CD4-positive, alpha-beta T cell treated with Interleukin-6 for 4 hours (primary cell): ENCODE measurements around the gene ATRIP.

Experiments used
- DNase-seq: peaks from one replicate; pipeline ENCODE4 v3.0.0-alpha.2; 2020; ENCODE audit warnings: mixed read lengths

Gene ATRIP

GRCh38 chr3:48410205-48411040 is 36.1 kb upstream of the ATRIP start:
- no peak for DNase-seq

GRCh38 chr3:48411041-48411588 is 35.4 kb upstream of the ATRIP start:
- DNase-seq, result no peak

DNA sequence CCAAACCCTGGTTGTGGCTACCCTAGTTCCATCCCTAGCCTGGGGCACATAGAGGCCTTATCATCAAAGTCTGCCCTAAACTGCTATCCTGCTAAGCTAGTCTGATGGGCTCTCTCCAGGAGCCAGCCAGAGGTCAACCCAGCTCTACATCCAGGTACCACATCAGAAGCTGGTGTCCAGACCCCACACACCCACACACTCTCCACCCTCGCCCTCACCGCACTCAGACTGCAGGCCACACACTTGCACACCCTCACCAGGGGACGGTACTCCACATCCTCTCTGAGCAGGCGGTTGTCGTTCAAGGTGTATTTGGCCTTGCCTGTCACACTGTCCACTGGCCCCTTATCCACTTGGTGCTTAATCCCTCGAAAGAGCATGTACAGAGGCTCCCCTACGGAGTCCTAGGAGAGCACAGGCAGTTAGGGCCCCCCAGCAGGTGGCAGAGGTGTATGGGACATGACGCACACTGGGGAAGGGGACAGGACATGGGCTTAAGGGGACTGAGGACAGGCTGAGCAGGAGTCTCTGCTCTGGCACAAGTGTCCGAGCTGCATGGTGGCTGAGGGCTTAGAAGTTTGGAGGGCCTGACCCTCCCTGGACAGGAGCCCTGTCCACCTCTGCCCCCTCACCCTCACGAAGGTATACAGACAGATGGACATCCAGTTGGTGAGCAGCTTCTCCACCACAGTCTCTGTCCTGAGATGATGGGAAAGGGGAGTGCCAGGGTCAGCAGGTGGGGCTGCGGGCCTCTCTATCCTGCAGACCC is 34.7 kb upstream of the ATRIP start:
- DNase-seq, result no peak

GRCh38 chr3:48412375-48413001 is 34.0 kb upstream of the ATRIP start:
- no peak for DNase-seq

DNA sequence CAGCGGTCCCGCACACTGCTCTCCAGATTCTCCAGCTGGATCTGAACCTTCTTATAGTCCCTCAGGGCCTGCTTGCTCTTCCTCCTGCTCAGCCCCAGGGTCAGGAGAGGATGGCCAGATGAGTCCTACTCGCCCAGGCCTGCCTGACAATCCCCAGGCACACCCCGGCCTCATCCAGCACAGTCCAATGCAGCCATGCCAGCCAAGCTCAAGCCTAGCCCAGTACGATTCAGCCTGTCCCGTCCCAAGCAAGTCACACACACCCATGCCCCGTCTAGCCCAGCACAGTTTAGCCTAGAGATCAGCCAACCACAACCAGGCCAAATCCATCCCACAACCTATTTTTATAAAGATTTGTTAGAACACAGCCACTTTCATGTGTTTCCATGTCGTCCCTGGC is 33.5 kb upstream of the ATRIP start:
- DNase-seq, result no peak

GRCh38 chr3:48413611-48414010 is 32.9 kb upstream of the ATRIP start:
- no peak for DNase-seq

DNA sequence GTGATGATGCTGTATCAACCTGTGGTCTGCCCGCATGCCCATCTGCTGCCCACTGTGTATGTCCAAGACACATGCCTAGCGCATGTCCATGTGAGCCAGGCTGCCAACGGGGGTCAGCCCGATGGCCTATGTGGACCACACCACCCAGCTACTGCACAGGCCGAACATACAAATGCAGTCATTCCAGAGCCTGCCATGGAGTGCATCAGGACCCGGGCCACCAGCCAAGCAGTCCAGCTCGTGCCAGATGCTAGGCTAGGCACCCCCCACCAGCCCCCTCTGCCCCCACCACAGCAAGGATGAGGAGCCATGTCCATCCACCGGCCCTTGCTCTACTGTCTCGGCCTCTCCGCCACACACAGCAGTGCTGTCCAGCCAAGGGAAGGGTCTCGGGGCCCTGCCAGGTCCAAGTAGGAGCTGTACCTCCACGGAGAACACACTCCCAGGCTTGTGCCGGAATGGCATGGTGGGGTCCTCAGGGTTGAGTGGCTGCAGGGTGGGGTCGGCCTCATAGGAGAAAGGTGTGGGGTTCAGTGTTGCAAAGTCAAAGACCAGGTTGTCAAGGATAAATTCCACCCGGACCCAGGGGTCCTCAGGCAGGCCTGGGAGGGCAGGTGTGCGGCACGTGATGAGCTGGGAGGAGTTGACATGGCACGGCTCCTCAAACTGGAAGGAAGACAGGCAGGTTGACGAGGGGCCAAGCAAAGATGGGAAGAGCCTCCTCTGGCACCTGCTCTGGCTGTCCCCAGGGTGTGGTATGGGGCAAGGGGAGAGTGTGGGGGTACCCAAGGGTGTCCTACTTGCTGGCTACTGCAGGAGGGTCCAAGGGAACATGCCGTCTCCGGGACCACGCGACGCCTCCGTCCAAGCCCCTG is 31.9 kb upstream of the ATRIP start:
- DNase-seq, result no peak

DNA sequence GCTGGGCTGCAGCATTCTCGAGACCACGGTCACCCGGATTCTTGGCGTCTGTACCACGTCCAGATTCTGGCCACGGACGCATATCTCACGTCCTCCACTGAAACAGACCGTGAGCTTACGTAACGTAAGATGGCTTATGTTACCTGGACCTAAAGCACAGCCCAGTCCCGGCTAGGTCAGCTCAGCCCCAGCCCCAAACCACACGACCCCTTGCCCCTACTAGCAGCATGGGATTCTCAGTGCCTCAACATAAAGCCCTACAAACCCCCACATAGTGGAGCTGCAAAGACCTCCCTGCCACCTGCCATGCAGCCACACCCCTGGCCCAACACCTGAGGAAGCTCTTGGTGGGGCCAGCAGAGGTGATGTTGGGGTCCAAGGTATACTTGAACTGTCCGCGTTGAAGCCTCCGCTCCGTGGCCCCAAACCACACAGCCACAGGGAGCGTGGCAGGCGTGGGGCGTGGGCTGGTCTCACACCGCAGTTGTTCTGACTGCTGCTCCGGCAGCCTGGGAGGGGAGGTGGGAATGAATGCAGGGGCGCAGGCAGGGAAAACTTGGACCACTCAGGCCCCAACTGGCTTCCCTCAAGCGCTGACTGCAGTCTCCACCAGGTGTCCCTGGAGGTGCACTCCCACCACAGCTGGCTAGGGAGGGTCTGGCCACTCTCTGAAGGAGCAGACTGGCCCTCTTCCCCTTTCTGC is 31.1 kb upstream of the ATRIP start:
- no peak for DNase-seq

DNA sequence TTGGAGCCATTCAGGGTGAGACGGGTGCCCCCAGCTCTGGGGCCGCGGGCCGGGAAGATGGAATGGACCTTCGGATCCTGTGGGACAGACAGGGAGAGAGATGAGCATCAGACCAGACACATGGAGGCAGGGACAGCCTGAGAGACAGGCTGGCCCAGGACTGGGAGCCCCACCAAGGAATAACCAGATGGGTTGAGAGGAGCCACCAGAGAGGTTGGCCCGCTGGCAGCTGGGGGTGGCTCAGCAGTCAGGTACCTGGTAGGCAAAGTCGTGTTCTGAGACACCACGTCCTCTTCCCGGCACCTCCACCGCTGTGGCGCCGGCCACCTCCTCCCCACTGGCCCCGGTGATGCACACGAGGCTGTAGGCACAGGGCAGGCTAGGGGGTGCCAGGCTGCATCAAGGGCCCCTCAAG is 30.4 kb upstream of the ATRIP start:
- DNase-seq, result no peak

DNA sequence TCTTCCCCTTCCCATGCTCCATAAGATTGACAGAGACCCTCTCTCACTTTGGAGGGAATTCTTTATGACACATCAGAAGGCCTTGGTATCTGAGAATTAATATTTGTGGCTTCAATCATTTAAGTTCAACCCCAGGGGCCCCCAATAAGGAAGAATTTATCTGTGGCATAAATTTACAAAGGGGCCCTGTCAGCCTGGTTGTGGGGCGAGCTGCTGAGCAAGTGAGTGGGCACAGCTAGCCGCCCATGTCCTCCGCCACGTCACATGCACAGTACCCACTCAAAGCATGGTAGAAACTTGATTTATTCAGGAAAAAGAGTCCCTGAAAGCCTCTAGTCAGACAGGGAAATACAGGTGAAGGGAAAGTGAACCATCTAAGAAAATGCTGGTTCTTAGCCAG is 30.0 kb upstream of the ATRIP start:
- no peak for DNase-seq

DNA sequence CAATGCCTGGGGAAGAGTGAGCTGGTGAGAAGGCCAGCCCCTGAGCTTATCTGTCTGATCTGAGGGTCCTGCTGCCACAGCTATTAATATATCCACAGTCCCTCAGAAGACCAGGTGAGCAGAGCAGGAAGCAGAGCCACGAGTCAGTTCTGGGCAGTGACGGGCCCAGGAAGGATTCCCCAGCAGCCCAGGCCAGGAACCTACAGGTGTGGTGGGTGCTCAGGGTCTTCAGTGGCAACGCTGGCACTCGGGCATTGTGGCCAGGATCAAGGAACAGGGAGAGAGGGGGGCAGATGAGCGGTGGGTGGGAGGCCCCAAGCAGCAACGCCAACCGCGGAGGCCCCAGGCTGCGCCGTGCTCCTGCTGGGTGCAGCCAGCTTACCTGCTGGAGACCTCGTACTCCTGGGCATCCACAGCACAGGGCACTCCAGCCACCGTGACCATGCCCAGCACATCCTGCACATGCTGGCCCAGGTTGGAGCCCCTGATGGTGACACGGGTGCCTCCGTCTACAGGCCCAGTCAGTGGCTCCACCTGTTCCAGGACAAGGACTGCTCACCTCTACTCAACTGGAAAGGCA is 28.9 kb upstream of the ATRIP start:
- no peak for DNase-seq

DNA sequence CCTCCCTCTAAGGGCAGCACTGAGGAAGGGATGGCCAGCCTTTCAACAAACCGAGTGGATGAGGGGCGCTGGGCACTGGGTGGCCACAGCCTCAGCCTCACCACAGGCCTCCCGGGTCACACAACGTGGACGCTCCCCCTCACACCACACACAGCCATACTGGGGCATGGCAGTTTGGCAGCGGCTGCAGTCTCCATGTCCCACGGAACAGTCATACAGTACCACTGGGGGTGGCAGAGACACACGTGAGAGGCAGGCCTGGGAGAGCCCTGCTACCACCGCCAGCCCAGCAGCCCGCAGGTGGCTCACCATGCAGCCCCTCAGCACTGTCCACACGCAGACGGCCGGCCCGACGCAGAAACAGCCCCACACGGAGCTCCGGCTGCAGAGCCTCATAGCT is 28.4 kb upstream of the ATRIP start:
- DNase-seq, result no peak

DNA sequence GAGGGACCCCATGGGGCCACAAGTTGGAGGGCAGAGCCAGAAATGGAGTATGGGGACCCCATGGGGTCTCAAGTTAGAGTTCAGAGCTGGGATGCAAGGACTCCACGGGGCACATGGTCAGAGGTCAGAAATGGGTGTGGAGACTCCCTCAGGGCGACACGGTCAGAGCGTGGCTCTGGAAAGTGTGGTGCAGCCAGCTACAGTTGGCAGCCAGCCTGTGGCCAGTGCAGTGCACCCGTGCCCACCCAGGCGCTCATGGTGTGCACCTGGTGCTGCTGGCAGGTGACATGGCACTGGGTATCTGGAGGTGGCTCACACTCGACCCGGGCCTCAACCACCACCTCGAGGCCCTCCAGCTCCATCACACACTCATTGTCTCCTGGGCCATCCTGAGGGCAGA is 27.9 kb upstream of the ATRIP start:
- no peak for DNase-seq

- no peak for DNase-seq
These were observed 27.4 kb upstream of the ATRIP start for GRCh38 chr3:48419149-48419548.

- DNase-seq, result no peak
These were observed 26.9 kb upstream of the ATRIP start for GRCh38 chr3:48419597-48419996.

DNA sequence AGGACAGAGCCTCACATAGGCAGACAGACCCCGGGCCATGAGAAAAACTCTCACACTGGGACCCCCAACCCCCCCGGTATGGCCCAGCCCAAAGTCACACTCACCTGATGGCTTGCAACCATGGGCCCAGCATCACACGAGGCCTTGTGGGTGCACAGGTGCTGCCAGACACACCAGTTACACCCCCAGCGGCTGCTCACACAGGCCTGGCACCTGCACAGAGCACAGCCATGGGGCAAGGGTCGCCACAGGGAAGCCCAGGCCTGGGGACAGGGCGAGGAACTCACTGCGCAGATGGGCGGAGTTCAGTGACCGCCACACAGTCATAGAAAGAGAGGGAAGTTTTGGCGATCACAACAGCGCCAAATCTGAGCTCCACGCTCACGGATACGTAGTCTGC is 26.0 kb upstream of the ATRIP start:
- DNase-seq, result no peak

- no peak for DNase-seq
These were observed 24.3 kb upstream of the ATRIP start for GRCh38 chr3:48422272-48422671.

DNA sequence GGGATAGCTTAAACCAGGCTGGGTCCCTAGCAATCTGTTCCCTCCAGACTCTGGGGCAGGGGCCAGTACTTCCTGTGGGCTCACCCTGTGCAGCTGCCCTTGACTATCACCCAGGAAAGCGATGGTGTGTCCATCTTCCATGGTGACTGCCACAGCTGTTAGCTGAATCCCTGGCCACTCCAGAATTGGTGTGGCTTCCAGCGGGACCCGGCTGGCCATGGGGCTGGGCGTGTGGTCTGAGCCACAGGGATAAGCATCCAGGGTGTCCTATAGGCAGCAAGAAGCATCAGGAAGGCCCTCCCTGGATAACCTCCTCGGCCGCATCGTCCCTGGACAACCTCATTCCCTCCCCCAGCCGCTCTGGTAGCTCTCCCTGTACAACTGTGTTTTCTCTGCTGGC is 23.9 kb upstream of the ATRIP start:
- no peak for DNase-seq

- no peak for DNase-seq
These were observed 23.2 kb upstream of the ATRIP start for GRCh38 chr3:48423241-48423882.

- DNase-seq, result no peak
These were observed 22.4 kb upstream of the ATRIP start for GRCh38 chr3:48423883-48424695.
